GM12891 (cell line): ENCODE results near the gene SLC45A2.

ENCODE experiments used
- POLR2A ChIP-seq: IDR thresholded peaks from 2 replicates; pipeline ENCODE4 v1.6.1; 2011; ENCODE audit warnings: low read depth, low read length, control low read depth
- SPI1 ChIP-seq: IDR thresholded peaks from 2 replicates; pipeline ENCODE4 v1.6.1; 2011; ENCODE audit warnings: low read depth, low read length, control low read depth
- TAF1 ChIP-seq: IDR thresholded peaks from 2 replicates; pipeline ENCODE4 v1.6.1; 2011; ENCODE audit warnings: low read depth, low read length, control low read depth

GRCh38 chr5:34030048-34030447 lies 45.6 kb upstream of the SLC45A2 start:
- TF ChIP-seq POLR2A (no peak), SPI1 (no peak), TAF1 (no peak)
